ENCODE results near the gene RNU6-1.

RNU6-1 gene

GRCh38 chr15:67859331-67859946 is 19.6 kb upstream of the RNU6-1 start:
- in situ Hi-C loops (cut with HindIII; ENCODE audit: low sequenced_read_pairs): no loop called here

GRCh38 chr15:67857220-67857619 is 17.4 kb upstream of the RNU6-1 start:
- in situ Hi-C loops (cut with HindIII; ENCODE audit: low sequenced_read_pairs): no loop called here

GRCh38 chr15:67855842-67856241 is 16.0 kb upstream of the RNU6-1 start:
- in situ Hi-C loops (cut with HindIII; ENCODE audit: low sequenced_read_pairs): no loop called here

- in situ Hi-C loops (cut with HindIII; ENCODE audit: low sequenced_read_pairs): no loop called here
Observed at GRCh38 chr15:67854358-67854757, 14.5 kb upstream of the RNU6-1 start.

GRCh38 chr15:67853454-67853853 is 13.6 kb upstream of the RNU6-1 start:
- in situ Hi-C loops (cut with HindIII; ENCODE audit: low sequenced_read_pairs): no loop called here

- in situ Hi-C loops (cut with HindIII; ENCODE audit: low sequenced_read_pairs): no loop called here
Observed at GRCh38 chr15:67852418-67852817, 12.6 kb upstream of the RNU6-1 start.

DNA sequence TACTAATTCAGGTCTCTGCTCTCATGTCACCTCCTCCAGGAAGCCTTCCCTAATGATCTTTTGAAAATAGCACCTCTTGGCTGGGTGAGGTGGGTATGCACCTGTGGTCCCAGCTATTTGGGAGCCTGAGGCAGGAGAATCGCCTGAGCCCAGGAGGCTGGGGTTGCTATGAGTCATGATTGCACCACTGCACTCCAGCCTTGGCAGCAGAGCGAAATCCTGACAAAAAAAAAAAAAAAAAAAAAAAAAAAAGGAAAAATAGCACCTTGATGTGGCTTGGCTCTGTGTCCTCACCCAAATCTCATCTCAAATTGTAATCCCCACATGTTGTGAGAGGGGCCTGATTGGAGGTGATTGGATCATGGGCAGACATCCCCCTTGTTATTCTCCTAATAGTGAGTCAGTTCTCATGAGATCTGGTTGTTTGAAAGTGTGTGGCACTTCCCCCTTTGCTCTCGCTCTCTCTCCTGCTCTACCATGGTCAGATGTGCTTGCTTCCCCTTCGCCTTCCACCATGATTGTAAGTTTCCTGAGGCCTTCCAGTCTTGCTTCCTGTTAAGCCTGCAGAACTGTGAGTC is 11.2 kb upstream of the RNU6-1 start:
- in situ Hi-C loops (cut with HindIII; ENCODE audit: low sequenced_read_pairs): no loop called here

- in situ Hi-C loops (cut with HindIII; ENCODE audit: low sequenced_read_pairs): no loop called here
Observed at GRCh38 chr15:67850336-67850735, 10.5 kb upstream of the RNU6-1 start.

DNA sequence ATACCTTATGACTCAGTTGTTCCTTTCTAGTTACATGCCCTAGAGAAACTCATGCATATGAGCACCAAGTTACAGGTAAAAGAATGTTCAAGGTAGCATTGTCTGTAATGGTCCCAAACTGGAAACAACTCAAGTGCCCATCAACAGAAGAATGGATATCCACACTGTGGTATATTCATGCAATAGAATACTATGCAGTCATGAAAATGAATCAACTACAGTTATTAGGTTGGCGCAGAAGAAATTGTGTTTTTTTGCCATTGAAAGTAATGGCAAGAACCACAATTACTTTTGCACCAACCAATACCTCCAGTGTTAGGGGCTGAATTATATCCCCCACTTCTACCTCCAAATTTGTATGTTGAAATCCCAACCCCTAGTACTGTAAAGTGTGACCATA is 9.7 kb upstream of the RNU6-1 start:
- in situ Hi-C loops (cut with HindIII; ENCODE audit: low sequenced_read_pairs): no loop called here

GRCh38 chr15:67845974-67846373 is 6.1 kb upstream of the RNU6-1 start:
- in situ Hi-C loops (cut with HindIII; ENCODE audit: low sequenced_read_pairs): no loop called here

GRCh38 chr15:67843571-67844387 is 3.9 kb upstream of the RNU6-1 start:
- in situ Hi-C loops (cut with HindIII; ENCODE audit: low sequenced_read_pairs): no loop called here

DNA sequence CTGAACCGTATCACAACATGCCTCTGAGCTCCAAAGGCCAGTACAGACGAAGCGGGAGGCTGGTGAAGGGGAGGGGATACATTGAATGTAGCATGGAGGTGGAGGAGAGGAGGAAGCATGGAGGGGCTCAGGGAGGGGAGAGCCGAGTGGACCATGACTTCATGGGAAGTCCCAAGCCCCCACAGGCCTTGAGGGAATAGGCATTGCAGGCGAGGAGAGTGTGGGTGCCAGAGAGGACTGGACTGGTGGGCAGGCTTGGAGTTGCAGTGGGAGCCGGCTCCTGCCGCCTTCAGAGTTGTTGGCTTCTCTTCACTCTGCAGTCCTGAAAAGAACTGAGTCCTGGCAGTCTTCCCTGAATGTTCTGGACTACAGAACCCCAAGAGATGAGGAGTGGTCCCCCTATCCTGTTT is 3.3 kb upstream of the RNU6-1 start:
- in situ Hi-C loops (cut with HindIII; ENCODE audit: low sequenced_read_pairs): no loop called here

- in situ Hi-C loops (cut with HindIII; ENCODE audit: low sequenced_read_pairs): no loop called here
Observed at GRCh38 chr15:67841513-67841762, 1.6 kb upstream of the RNU6-1 start.

- in situ Hi-C loops (cut with HindIII; ENCODE audit: low sequenced_read_pairs): no loop called here
Observed at GRCh38 chr15:67840749-67841512, 1.1 kb upstream of the RNU6-1 start.

GRCh38 chr15:67839499-67839928 is 331 bp downstream of the RNU6-1 start:
- in situ Hi-C loops (cut with HindIII; ENCODE audit: low sequenced_read_pairs): no loop called here

DNA sequence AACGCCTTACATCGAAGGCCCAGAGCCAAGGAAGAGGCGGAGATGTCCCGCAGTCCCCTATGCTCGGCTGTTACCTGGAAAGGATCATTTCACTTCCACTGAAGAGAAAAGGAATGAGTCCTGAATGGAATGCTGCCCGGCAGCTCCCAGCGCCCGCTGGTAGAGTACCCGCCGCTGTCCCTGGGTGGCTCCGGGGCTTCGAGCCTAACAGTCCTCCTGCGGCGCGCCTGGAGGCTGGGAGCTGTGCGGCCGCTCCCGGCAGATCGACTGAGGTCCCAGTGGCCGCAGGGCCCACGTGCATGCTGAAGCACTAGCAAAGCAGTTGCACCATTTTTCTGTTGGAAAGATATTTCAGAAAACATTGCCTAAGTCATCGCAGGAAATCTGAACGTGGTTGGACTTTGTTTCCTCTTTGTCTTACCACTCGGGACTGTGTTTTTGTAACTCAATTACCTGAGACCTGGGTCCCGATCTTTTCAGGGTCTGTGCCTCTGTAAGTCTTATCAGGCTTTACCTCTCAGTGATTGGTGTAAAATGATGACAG is 984 bp downstream of the RNU6-1 start:
- in situ Hi-C loops (cut with HindIII; ENCODE audit: low sequenced_read_pairs): no loop called here

GRCh38 chr15:67836955-67837354 is 2.9 kb downstream of the RNU6-1 start:
- in situ Hi-C loops (cut with HindIII; ENCODE audit: low sequenced_read_pairs): no loop called here

DNA sequence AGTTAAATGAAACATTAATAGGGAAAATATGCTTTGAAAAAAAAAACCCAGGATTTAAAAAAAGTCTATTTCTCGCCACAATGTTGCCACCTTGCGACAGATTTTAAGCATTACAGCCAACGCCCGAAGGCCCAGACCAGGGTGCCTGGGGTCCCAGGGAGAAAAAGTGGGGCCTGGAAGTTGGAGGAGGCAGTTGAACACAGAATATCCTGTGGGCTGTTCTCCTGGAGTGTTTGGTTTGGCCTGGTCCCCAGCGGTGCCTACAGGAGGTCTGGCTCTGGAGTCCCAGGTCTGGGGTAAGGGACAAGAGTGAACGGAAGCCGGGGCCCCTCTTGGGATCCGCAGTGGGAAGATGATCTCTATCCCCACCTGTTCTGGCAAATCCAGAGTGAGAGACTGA is 3.4 kb downstream of the RNU6-1 start:
- in situ Hi-C loops (cut with HindIII; ENCODE audit: low sequenced_read_pairs): no loop called here

- in situ Hi-C loops (cut with HindIII; ENCODE audit: low sequenced_read_pairs): no loop called here
Observed at GRCh38 chr15:67836134-67836455, 3.8 kb downstream of the RNU6-1 start.

- in situ Hi-C loops (cut with HindIII; ENCODE audit: low sequenced_read_pairs): no loop called here
Observed at GRCh38 chr15:67835297-67836133, 4.3 kb downstream of the RNU6-1 start.

Data from DLD1 (cell line).